ENCODE results near the gene ETV3. TPM values are rescaled to one million over a fixed set of nuclear protein-coding genes. Genes with fewer than 3 reads are reported as not detected.

The ETV3 gene
- total RNA-seq, 2 donors from 2014 or later, result 9.0 to 12.0 TPM

- Histone ChIP-seq H3K36me3 (no peaks in the 10 kb centered on the region), H3K9me3 (no peaks in the 10 kb centered on the region), H3K4me1 (peaks cover 0 to 27% of the 10 kb centered on the region in 2 donors), H3K4me3 (no peak overlapping the region), H3K27ac (no peak overlapping the region), H3K27me3 (no peaks in the 10 kb centered on the region)
- no peak for DNase-seq (ENCODE audit: low spot score)
- TF ChIP-seq CTCF (IDR thresholded peaks at IDR 0.05), result no peak
Observed at GRCh38 chr1:157151506-157151905, 13.3 kb upstream of the ETV3 start.

GRCh38 chr1:157151073-157151472 lies 12.9 kb upstream of the ETV3 start:
- Histone ChIP-seq H3K27ac (no peak overlapping the region), H3K27me3 (no peaks in the 10 kb centered on the region), H3K36me3 (no peaks in the 10 kb centered on the region), H3K4me1 (peaks cover 0 to 25% of the 10 kb centered on the region in 2 donors), H3K4me3 (no peak overlapping the region), H3K9me3 (no peaks in the 10 kb centered on the region)
- no peak for TF ChIP-seq CTCF (IDR thresholded peaks at IDR 0.05)
- DNase-seq (ENCODE audit: low spot score), result no peak

GRCh38 chr1:157150631-157151030 lies 12.4 kb upstream of the ETV3 start:
- Histone ChIP-seq H3K4me3 (no peak overlapping the region), H3K4me1 (peaks cover 0 to 20% of the 10 kb centered on the region in 2 donors), H3K9me3 (no peaks in the 10 kb centered on the region), H3K27ac (no peak overlapping the region), H3K36me3 (no peaks in the 10 kb centered on the region), H3K27me3 (no peaks in the 10 kb centered on the region)
- no peak for DNase-seq (ENCODE audit: low spot score)
- TF ChIP-seq CTCF (IDR thresholded peaks at IDR 0.05), result no peak

- no peak for DNase-seq (ENCODE audit: low spot score)
- no peak for TF ChIP-seq CTCF (IDR thresholded peaks at IDR 0.05)
- Histone ChIP-seq H3K27ac (no peak overlapping the region), H3K36me3 (no peaks in the 10 kb centered on the region), H3K4me1 (no peaks in the 10 kb centered on the region), H3K4me3 (no peak overlapping the region), H3K27me3 (no peaks in the 10 kb centered on the region), H3K9me3 (no peaks in the 10 kb centered on the region)
Observed at GRCh38 chr1:157147906-157148700, 9.9 kb upstream of the ETV3 start.

GRCh38 chr1:157147037-157147436 lies 8.8 kb upstream of the ETV3 start:
- H3K27me3 ChIP-seq, result no peaks in the 10 kb centered on the region
- TF ChIP-seq CTCF (IDR thresholded peaks at IDR 0.05), result no peak

GRCh38 chr1:157146244-157146643 lies 8.0 kb upstream of the ETV3 start:
- no peak overlapping the region for H3K4me3 ChIP-seq
- H3K27me3 ChIP-seq, result no peaks in the 10 kb centered on the region
- no peaks in the 10 kb centered on the region for H3K4me1 ChIP-seq
- H3K9me3 ChIP-seq, result no peaks in the 10 kb centered on the region
- H3K27ac ChIP-seq, result no peak overlapping the region
- no peak for DNase-seq (ENCODE audit: low spot score)
- H3K36me3 ChIP-seq, result no peaks in the 10 kb centered on the region
- TF ChIP-seq CTCF (IDR thresholded peaks at IDR 0.05), result no peak

More at GRCh38 chr1:157147037-157147436, 8.8 kb upstream of the ETV3 start:
- no peak for DNase-seq (ENCODE audit: low spot score)
- no peak overlapping the region for H3K4me3 ChIP-seq
- no peak overlapping the region for H3K27ac ChIP-seq
- no peaks in the 10 kb centered on the region for H3K9me3 ChIP-seq
- H3K4me1 ChIP-seq, result no peaks in the 10 kb centered on the region
- no peaks in the 10 kb centered on the region for H3K36me3 ChIP-seq

Measured in right atrium auricular region (tissue), 2 donors.